Urinary bladder (tissue), 4 donors: Measurements from ENCODE around the gene CCDC7. TPM values are rescaled to one million over a fixed set of nuclear protein-coding genes. Genes with fewer than 3 reads are reported as not detected.

ENCODE experiments used
- DNase-seq: peaks from one replicate; pipeline ENCODE4 v3.0.0-alpha.2; 2015; ENCODE audit errors: extremely low spot score
- H3K27ac ChIP-seq: one replicate; pipeline ENCODE4 v1.5.1; 2013; ENCODE audit warnings: low read depth, mild to moderate bottlenecking, moderate library complexity
- H3K36me3 ChIP-seq: one replicate; pipeline ENCODE4 v1.6.1; 2013; ENCODE audit warnings: mild to moderate bottlenecking, moderate library complexity; ENCODE audit not compliant: insufficient read depth
- H3K4me1 ChIP-seq: one replicate; pipeline ENCODE4 v1.6.1; 2013; ENCODE audit warnings: mild to moderate bottlenecking, moderate library complexity; ENCODE audit not compliant: insufficient read depth
- H3K4me3 ChIP-seq: one replicate; pipeline ENCODE4 v1.5.1; 2013; ENCODE audit warnings: low read depth, low read length
- WGBS: extraction: QIAGEN DNeasy Blood & Tissue Kit; methylation state at CpG from one replicate; pipeline ENCODE4 v1.1.7; 2013; 5-methylcytosine and 5-hydroxymethylcytosine counted together
- polyA plus RNA-seq: library from polyadenylated mRNA; stranded (reverse); fragments of 200-250 nt; gene quantifications from one replicate; pipeline ENCODE4 v1.2.3, GENCODE V29; 2013
- total RNA-seq: library from RNA; depleted of rRNA; stranded (reverse); fragments of >200 nt; gene quantifications from one replicate; pipeline ENCODE4 v1.2.3, GENCODE V29; 2014
- donor health status: healthy with polysubstance abuse.
- donor health status: healthy.

The CCDC7 gene
- total and polyA plus RNA-seq, 2 donors = 1.2 to 109 TPM

GRCh38 chr10:32851301-32851700 is 405.4 kb downstream of the CCDC7 start:
- no peak for DNase-seq
- 41% methylated on average over 1 of the region's 1 CpG for WGBS
- H3K27ac ChIP-seq = no peak overlapping the region
- H3K4me3 ChIP-seq = no peak overlapping the region
- H3K4me1 ChIP-seq = no peaks in the 10 kb centered on the region
- H3K36me3 ChIP-seq = no peaks in the 10 kb centered on the region

GRCh38 chr10:32854435-32854834 is 408.5 kb downstream of the CCDC7 start:
- 89% methylated on average over 2 of the region's 2 CpGs for WGBS
- Histone ChIP-seq H3K4me3 (no peak overlapping the region), H3K36me3 (no peaks in the 10 kb centered on the region), H3K27ac (no peak overlapping the region), H3K4me1 (no peaks in the 10 kb centered on the region)
- no peak for DNase-seq

GRCh38 chr10:32865170-32865569 is 419.2 kb downstream of the CCDC7 start:
- DNase-seq = no peak
- H3K27ac ChIP-seq = no peak overlapping the region
- no peaks in the 10 kb centered on the region for H3K36me3 ChIP-seq
- H3K4me3 ChIP-seq = no peak overlapping the region
- H3K4me1 ChIP-seq = no peaks in the 10 kb centered on the region
- 94% methylated on average over 1 of the region's 1 CpG for WGBS

- DNase-seq = no peak
- H3K4me1 ChIP-seq = no peaks in the 10 kb centered on the region
- no peak overlapping the region for H3K27ac ChIP-seq
Observed at GRCh38 chr10:32877915-32878314, 432.0 kb downstream of the CCDC7 start.

GRCh38 chr10:32878646-32879045 is 432.7 kb downstream of the CCDC7 start:
- no peak for DNase-seq
- no peak overlapping the region for H3K4me3 ChIP-seq
- H3K4me1 ChIP-seq = no peaks in the 10 kb centered on the region
- no peaks in the 10 kb centered on the region for H3K36me3 ChIP-seq
- no peak overlapping the region for H3K27ac ChIP-seq

More at GRCh38 chr10:32877915-32878314, 432.0 kb downstream of the CCDC7 start:
- H3K36me3 ChIP-seq = no peaks in the 10 kb centered on the region
- no peak overlapping the region for H3K4me3 ChIP-seq

- Histone ChIP-seq H3K27ac (no peak overlapping the region), H3K4me1 (no peaks in the 10 kb centered on the region)
- 85% methylated on average over 6 of the region's 6 CpGs for WGBS
Observed at GRCh38 chr10:32882076-32882475, 436.1 kb downstream of the CCDC7 start.

GRCh38 chr10:32887481-32887880 is 441.5 kb downstream of the CCDC7 start:
- Histone ChIP-seq H3K4me3 (no peak overlapping the region), H3K27ac (no peak overlapping the region), H3K36me3 (no peaks in the 10 kb centered on the region), H3K4me1 (no peaks in the 10 kb centered on the region)
- no peak for DNase-seq
- WGBS = 89% methylated on average over 7 of the region's 7 CpGs

More at GRCh38 chr10:32882076-32882475, 436.1 kb downstream of the CCDC7 start:
- Histone ChIP-seq H3K36me3 (no peaks in the 10 kb centered on the region), H3K4me3 (no peak overlapping the region)
- DNase-seq = no peak

GRCh38 chr10:32888161-32888927 is 442.4 kb downstream of the CCDC7 start:
- no peaks in the 10 kb centered on the region for H3K36me3 ChIP-seq
- 93% methylated on average over 11 of the region's 11 CpGs for WGBS
- DNase-seq = no peak
- H3K27ac ChIP-seq = no peak overlapping the region
- H3K4me3 ChIP-seq = no peak overlapping the region
- H3K4me1 ChIP-seq = no peaks in the 10 kb centered on the region

- H3K4me3 ChIP-seq = no peak overlapping the region
- no peaks in the 10 kb centered on the region for H3K36me3 ChIP-seq
- H3K4me1 ChIP-seq = no peaks in the 10 kb centered on the region
- no peak for DNase-seq
- WGBS = 99% methylated on average over 1 of the region's 1 CpG
- no peak overlapping the region for H3K27ac ChIP-seq
Observed at GRCh38 chr10:32889631-32890212, 443.8 kb downstream of the CCDC7 start.

GRCh38 chr10:32890444-32890843 is 444.5 kb downstream of the CCDC7 start:
- Histone ChIP-seq H3K4me3 (no peak overlapping the region), H3K36me3 (no peaks in the 10 kb centered on the region), H3K4me1 (no peaks in the 10 kb centered on the region), H3K27ac (no peak overlapping the region)
- no peak for DNase-seq
- WGBS = 92% methylated on average over 3 of the region's 3 CpGs

- H3K36me3 ChIP-seq = no peaks in the 10 kb centered on the region
- no peaks in the 10 kb centered on the region for H3K4me1 ChIP-seq
- H3K4me3 ChIP-seq = no peak overlapping the region
- no peak for DNase-seq
- WGBS = 79% methylated on average over 8 of the region's 8 CpGs
- H3K27ac ChIP-seq = no peak overlapping the region
Observed at GRCh38 chr10:32891261-32891660, 445.3 kb downstream of the CCDC7 start.

- Histone ChIP-seq H3K27ac (no peak overlapping the region), H3K4me1 (no peaks in the 10 kb centered on the region), H3K4me3 (no peak overlapping the region), H3K36me3 (no peaks in the 10 kb centered on the region)
- DNase-seq = no peak
- 73% methylated on average over 3 of the region's 3 CpGs for WGBS
Observed at GRCh38 chr10:32893434-32893833, 447.5 kb downstream of the CCDC7 start.

GRCh38 chr10:32893916-32894664 is 448.1 kb downstream of the CCDC7 start:
- 89% methylated on average over 2 of the region's 2 CpGs for WGBS

More at GRCh38 chr10:32893916-32894664, 448.1 kb downstream of the CCDC7 start:
- no peaks in the 10 kb centered on the region for H3K4me1 ChIP-seq
- H3K36me3 ChIP-seq = no peaks in the 10 kb centered on the region
- no peak for DNase-seq
- H3K27ac ChIP-seq = no peak overlapping the region
- no peak overlapping the region for H3K4me3 ChIP-seq
